Mammary epithelial cell (primary cell): ENCODE data around the gene IRX4.

Experiments used
- EZH2 ChIP-seq: IDR thresholded peaks from 2 replicates; pipeline ENCODE4 v1.6.1; 2012; ENCODE audit warnings: low read length, inconsistent platforms, borderline replicate concordance
- TF ChIP-seq, protein P1 (sequence below), 2 donors: IDR thresholded peaks in 1 of 2; conservative IDR thresholded peaks in 1 of 2; 2 replicates each; pipeline ENCODE4 v1.5.1; 2011 to 2012; ENCODE audit warnings: inconsistent platforms in 2 of 2, low read length in 2 of 2, mild to moderate bottlenecking in 2 of 2, control low read depth in 1 of 2, low read depth in 1 of 2; ENCODE audit not compliant: insufficient read depth in 1 of 2; ENCODE audit errors: extremely low read depth in 1 of 2

GRCh38 chr5:1912951-1913565 is 30.3 kb upstream of the IRX4 start:
- TF ChIP-seq, protein P1, sequence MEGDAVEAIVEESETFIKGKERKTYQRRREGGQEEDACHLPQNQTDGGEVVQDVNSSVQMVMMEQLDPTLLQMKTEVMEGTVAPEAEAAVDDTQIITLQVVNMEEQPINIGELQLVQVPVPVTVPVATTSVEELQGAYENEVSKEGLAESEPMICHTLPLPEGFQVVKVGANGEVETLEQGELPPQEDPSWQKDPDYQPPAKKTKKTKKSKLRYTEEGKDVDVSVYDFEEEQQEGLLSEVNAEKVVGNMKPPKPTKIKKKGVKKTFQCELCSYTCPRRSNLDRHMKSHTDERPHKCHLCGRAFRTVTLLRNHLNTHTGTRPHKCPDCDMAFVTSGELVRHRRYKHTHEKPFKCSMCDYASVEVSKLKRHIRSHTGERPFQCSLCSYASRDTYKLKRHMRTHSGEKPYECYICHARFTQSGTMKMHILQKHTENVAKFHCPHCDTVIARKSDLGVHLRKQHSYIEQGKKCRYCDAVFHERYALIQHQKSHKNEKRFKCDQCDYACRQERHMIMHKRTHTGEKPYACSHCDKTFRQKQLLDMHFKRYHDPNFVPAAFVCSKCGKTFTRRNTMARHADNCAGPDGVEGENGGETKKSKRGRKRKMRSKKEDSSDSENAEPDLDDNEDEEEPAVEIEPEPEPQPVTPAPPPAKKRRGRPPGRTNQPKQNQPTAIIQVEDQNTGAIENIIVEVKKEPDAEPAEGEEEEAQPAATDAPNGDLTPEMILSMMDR (conservative IDR thresholded peaks at IDR 0.05 in 1 of 2, IDR thresholded peaks at IDR 0.05 in 1 of 2; ENCODE audit: extremely low read depth in 1 of 2, insufficient read depth in 1 of 2, low read depth in 1 of 2, low read length in 2 of 2), result no peak
- no peak for TF ChIP-seq EZH2
